GM19467 (cell line): ENCODE data around the gene RYR1.
"Not testable (repeated sequence)": the region's sequence is repeated elsewhere in the genome, so short reads cannot be mapped to it uniquely, and the experiment has no call there.

Experiments used
- ATAC-seq: cut with Tn5 transposase; IDR thresholded peaks from one replicate; pipeline ENCODE4 v1.9.1; 2021; ENCODE audit warnings: mild to moderate bottlenecking, moderate library complexity; ENCODE audit not compliant: unreplicated experiment

Gene RYR1

DNA sequence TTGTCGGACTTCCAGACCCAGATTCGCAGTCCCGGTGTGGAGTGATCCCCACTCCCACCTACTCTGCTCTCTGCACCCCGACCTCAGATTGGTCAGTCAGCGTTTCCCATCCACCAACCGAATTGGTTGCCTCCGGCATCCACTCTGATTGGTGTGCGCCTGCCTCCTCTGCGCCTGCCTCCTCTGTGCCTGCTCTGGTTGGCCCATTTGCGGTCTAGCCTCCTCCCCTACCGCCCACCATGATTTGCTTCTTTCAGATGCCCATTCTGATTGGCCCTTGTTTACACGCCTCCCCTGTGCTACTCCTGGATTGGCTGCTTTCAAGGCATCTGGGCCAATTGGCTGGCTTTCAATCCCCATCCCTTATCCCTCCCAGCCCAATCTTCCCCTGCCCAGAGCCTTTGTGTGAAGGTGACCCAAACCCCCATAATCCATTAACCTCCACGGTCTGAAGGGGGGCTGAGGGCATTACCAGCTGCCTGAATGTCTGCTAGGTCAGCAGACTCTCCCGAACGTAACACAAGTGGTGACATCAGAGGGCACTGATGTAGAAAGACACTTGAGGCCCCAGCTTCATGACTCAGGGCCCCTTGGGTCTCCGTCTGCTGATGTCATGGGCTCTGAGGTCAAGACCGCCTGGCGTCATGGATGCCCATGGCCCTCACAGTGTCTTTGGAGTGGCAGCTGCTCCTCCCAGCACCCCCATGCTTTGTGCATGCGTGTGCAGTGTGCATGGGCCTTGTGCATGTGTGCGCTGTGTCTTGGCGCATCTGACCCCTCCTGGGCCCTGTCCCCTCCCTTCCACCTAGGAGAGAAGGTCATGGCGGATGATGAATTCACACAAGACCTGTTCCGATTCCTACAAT is 103.8 kb downstream of the RYR1 start:
- ATAC-seq = no peak

DNA sequence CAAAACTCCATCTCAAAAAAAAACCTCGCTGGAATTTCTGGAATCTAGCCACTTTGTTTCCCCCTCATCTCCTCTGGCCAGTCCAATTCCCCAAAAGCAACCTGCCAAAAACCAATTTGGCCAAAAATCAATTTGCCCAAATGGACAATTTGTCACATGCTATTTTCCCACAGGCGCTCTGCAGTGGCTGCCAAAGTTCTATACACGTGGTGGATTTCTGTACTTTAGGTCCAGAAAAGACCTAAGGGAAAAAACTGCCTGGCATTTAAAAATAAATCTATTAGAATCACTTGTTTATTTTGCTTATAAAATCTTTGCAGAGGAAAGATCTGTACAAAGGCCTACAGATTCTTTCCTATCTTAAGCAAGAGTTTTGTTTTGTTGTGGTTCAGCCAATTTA is 104.9 kb downstream of the RYR1 start:
- no peak for ATAC-seq

DNA sequence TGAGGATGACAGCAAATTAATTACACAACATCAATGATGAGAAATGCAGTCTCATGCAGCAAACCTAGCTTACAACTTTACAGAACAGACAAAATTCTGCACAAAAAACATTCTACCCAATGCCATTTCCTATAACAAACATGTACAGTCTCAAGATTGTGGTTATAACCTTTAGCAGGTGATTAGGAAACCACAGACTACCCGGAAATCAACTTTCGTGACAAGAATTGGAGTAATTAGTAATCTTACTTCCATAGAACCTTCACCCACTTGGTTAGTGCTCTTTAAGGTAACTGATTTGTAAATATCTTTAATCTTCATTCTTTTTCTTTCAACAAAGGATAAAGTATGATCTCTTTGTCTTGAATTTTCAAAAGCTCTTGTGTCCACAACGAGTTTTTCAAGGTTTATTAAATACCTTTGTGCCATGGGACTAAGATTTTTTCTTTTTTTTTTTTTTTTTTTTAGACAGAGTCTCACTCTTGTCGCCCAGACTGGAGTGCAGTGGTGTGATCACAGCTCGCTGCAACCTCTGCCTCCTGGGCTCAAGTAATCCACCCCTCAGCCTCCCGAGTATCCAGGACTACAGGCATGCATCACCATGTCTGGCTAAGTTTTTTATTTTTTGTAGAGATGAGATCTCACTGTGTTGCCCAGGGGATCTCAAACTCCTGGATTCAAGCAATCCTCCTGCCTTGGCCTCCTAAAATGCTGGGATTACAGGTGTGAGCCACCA is 105.5 kb downstream of the RYR1 start:
- ATAC-seq = no peak

DNA sequence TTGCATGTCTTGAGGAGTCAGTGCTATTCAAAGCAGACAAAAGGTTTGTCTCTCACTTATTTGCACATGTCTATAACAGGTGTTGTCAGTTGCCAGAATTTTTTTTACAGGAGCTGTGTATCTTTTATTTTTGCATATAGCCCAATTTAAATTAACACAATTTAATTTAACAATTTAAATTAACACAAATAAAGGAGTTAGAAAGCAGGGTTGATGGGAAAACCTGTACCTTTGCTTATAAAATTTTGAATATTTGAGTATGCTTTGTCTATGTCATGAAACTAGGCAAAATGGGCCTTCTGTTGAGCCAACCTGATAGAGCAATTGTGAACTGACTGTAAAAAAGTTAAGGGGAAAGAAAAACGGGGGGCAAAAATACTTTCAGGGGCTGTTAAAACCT is 106.3 kb downstream of the RYR1 start:
- no peak for ATAC-seq

DNA sequence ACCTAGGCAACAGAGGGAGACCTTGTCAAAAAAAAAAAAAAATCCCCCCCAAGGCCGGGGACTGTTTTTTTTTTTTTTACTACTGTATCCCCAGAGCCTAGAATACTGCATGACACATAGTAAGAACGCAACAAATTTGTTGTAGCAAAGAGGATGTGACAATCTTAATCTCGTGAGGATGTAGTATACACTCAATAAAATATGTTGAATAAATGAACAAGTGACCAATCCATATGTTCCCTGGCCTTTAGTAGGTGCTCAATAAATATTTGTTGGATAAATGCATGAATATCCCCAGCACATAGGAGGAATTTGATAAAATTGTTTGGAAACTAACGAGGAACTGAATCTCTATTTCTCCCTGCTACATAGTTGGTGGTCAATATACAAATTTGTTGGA is 108.5 kb downstream of the RYR1 start:
- ATAC-seq = no peak

DNA sequence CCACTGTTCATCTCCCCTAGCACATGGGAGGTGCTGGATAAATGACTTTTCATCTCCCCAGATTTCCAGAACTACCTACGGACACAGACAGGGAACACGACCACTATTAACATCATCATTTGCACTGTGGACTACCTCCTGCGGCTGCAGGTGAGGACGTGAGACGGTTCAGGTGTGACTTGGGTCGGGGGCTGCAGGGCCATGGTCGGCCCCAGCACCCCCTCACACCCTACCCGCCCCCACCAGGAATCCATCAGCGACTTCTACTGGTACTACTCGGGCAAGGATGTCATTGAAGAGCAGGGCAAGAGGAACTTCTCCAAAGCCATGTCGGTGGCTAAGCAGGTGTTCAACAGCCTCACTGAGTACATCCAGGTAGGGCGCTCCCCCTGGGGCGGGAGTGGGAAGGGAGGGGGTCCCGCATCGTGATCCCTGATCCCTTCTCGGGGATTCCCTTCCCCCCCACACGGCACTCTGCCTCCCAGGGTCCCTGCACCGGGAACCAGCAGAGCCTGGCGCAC is 109.9 kb downstream of the RYR1 start:
- no peak for ATAC-seq

DNA sequence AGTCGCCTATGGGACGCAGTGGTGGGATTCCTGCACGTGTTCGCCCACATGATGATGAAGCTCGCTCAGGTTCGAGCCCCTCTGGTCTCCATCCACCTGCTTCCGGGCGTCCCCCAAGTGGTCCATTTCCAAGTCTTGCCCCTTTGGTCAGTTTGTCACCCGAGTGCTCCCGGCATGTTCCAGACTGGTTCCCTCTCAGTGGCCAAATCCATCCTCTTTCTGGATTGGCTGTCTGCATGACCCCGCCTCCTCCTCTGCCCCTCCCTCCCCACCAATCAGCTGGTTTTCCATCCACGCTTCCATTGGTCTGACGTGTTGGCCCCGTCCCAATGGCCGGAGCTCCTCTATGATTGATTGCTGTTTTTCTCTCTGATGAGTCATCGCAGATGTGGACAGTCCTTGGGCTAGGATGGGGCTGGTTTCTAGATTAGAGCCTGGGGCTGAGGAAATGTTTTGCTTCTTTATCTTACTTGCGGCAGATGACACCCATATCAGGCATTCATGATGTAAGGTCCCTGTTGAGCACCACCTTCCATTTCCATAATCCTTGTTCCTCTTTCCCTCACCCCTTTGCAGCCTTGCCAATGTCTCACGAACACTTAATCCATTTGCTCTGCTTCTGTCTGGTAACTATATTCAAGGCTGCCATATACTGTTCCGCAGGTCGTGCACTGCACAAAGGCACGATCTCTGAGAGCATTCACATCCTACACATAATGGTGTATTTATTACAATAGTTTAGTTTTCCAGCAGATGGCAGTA is 110.5 kb downstream of the RYR1 start:
- no peak for ATAC-seq

DNA sequence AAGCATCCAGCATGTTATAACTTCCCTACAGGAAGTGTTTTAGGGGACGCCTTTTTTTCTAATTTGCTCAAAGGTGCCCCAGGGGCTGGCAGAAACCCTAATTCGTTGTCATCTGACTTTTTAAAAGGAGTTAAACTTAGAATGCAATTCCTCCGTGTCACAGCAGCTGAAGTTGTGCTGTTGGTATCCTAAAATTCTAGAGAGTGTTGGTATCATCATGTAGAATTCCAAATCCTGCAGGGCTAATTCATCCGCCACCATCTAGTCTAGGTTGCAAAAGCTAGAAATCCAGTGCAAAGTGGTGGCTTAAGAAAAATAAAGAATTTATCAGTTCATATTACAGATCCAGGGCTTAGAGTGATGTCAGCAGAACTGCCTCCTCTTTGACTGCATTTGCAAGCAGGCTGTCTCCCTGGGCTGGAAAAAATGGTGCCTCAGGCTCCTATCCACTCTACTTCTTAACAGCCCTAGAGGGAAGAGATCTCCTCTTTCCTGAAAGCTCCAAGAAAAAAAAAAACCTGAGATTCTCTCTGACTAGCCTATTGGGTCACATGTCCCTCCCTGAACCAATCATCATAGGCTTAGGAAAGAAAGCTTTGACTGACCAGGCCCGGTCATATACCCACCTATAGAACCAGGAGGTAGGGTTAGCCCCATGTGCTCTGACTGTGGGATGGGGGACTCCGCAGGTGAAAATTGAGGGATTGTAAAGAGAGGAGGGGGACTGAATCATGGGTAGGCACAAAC is 111.3 kb downstream of the RYR1 start:
- ATAC-seq = no peak

DNA sequence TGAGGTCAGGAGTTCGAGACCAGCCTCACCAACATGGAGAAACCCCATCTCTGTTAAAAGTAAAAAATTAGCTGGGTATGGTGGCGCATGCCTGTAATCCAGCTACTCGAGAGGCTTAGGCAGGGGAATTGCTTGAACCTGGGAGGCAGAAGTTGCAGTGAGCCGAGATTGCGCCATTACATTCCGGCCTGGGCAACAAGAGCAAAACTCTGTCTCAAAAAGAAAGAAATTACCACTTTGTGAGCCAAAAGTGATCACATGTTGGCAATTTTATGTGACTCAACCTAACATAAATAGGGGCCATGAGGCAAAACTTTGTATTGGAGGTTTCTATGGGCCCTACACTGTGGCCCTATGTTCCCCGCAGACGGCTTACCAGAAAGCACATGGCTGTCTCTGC is 112.1 kb downstream of the RYR1 start:
- no peak for ATAC-seq

DNA sequence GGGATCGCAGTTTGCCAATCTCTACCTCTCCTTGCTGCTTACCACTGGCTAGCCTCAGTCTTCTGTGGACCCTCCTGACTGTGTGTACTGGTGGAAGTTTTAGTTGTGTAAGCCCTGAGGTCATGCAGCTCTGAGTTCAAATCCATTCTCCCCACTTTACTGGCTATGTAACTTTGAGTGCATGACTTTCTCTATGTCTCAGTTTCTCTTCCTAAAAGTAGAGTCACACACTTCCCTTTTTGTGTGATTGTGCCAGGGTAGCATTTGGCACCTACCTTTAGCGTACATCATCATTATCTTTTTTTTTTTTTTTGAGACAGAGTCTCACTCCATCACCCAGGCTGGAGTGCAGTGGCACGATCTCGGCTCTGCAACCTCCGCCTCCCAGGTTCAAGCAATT is 113.9 kb downstream of the RYR1 start:
- no peak for ATAC-seq

DNA sequence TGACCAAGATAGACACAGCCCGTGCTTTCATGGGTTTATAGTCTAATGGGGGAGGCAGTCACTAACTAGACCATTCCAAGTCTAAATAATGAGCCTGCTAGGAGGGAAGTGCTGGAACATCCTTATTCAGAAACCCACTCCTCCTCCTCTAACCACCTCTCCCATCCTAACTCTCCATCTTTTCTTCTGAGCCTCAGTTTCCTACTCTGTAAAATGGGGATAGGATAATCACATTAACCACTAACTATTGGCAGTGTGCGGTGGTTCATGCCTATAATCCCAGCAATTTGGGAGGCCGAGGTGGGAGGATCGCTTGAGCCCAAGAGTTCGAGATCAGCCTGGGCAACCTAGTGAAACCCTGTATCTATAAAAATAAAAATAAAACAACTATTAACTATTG is 115.6 kb downstream of the RYR1 start:
- no peak for ATAC-seq

DNA sequence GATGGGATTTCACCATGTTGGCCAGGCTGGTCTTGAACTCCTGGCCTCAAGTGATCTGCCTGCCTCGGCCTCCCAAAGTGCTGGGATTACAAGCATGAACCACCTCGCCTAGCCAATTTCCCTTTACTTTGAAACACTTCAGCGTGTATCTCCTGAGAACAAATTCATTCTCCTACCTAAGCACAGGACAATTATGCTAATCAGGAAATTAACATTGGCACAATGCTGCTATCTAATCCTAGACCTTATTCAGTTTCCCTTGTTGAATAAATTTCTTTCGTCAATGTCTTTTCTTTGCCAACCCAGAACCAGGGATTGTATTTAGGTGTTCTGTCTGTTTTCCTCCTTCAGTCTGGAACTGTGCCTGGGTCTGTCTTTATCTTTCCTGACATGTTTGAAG is 116.5 kb downstream of the RYR1 start:
- no peak for ATAC-seq

DNA sequence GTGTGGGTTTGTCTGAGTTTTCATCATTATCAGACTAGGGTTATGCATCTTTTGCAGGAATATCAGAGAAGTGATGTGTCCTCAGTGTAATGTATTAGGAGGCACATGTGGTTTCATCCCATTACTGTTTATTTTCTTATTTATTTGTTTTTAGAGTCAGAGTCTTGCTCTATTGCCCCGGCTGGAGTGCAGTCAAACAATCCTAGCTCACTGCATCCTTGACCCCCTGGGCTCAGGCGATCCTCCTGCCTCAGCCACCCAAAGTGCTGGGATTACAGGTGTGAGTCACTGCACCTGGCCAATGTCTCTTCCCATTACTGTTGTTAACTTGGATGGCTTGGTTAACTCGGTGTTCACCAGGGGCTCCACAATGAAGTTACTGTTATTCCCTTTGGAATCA is 116.9 kb downstream of the RYR1 start:
- ATAC-seq = no peak

DNA sequence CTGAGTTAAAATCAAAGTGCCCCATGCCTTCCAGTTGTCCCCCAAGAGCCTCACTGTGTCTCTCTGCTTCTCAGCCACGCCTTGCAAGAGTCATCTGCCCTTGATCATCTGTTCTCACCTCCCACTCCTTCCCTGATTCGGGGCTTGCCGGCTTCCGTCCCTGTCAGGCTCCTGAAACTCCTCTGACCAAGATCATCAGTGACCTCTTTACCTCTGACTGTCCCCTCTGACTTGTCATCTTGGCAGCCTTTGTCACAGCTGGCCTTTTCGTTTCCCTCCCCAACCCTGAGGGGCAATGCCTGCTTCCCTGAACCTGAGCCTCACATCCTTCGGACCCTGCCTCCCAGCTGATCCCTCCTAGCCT is 117.9 kb downstream of the RYR1 start:
- ATAC-seq = no peak

DNA sequence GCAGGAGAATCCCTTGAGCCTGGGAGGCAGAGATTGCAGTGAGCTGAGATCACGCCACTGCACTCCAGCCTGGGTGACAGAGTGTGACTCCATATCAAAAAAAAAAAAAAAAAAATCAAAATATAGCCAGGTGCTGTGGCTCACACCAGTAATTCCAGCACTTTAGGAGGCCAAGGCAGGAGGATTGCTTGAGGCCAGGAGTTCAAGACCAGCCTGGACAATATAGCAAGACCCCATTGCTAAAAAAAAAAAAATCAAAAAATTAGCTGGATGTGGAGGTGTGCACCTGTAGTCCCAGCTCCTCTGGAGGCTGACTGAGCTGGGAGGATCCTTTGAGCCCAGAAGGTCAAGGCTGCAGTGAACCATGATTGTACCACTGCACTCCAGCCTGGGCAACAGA is 119.7 kb downstream of the RYR1 start:
- ATAC-seq = not testable (repeated sequence)

DNA sequence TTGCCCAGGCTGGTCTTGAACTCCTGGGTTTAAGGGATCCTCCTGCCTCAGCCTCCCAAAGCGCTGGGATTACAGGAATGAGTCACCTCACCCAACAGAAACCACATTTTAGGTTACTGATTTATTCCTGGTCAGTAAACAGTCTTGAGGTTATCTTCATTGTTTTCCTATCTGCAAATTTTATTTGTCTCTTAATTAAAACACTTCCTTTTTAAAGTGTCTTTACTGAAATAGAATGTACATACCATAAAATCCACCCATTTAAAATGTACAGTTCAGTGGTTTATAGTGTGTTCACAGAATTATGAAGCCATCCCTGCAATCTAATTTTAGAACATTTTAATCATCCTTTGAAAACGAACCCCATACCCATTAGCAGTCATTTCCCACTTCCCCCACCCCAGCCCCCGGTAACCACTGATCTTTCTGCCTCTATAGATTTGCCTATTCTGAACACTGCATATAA is 121.2 kb downstream of the RYR1 start:
- ATAC-seq = no peak

DNA sequence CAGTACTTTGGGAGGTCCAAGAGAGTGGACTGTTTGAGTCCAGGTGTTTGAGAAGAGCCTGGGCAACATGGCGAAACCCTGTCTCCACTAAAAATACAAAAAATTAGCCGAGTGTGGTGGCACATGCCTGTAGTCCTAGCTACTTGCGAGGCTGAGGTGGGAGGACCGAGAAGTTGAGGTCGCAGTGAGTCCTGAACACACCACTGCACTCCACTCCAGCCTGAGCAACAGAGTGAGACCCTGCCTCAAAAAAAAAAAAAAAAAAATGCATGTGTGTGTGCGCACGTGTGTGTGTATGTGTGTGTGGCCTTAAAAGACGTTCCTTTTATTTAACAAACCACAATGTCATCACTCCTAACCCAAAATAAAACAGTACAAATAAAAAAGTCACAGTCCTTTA is 121.7 kb downstream of the RYR1 start:
- no peak for ATAC-seq

DNA sequence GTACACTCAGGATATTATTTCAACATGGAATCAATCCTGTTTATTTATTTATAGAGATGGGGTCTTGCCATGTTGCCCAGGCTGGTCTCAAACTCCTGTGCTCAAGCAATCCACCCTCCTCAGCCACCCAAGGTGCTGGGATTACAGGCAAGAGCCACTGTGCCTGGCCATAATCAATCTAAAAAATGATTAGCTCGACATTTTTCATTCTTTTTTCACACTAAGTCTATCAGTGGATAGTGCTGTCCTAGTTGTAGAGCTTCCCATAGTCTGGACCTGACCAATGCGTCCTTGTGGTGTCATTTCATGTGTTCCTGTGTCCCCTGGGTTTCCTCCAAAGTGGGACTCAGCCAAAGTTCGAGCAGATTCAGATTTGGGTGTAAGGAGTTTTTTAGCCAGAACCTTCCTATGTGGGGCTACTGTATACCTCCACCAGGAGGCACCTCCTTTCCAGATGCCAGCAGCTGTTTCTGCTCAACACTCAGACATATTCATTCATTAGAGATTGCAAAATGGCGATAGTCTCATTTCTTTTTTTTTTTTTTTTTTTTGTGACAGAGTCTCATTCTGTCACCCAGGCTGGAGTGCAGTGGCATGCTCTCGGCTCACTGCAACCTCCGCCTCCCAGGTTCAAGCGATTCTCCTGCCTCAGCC is 123.2 kb downstream of the RYR1 start:
- no peak for ATAC-seq

DNA sequence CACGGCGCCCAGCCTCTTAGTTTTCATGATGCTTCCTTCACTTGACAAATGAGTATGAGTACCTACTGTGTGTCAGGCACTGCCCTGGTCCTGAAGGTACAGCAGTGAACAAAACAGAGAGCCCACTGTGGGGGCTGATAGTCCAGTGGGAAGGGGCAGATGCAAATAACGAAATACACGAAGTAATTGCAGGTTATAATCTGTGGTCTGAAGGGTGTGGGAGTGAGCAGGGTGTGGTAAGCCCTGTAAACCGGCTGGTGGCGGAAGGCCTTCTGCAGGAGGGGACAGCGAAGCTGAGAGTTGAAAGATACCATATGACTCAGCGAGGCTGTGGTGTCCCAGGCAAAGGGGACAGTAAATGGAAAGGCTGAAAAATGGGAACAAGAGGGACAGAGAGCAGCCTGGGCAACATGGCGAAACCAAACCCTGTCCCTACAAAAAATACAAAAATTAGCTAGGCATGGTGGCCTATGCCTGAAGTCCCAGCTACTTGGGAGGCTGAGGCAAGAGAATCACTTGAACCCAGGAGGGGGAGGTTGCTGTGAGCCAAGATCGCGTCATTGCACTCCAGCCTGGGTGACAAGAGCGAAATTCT is 123.8 kb downstream of the RYR1 start:
- ATAC-seq = peak; percentile 44

DNA sequence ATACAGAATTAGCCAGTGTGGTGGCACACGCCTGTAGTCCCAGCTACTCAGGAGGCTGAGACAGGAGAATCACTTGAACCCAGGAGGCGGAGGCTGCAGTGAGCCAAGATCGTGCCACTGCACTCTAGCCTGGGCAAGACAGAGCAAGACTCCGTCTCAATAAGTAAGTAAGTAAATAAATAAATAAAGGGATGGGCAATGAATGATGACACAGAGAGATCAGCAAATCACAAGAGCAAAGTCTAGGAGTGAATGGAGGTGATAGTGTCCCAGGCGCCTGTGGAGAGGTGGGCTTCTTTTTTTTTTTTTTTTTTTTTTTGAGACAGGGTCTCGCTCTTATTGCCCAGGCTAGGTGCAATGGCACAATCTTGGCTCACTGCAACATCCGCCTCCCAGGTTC is 125.4 kb downstream of the RYR1 start:
- not testable (repeated sequence) for ATAC-seq
